MCF 10A (cell line): ENCODE data around the gene DNAJA2. TPM values are rescaled to one million over a fixed set of nuclear protein-coding genes. Genes with fewer than 3 reads are reported as not detected.
"Not testable (repeated sequence)": the region's sequence is repeated elsewhere in the genome, so short reads cannot be mapped to it uniquely, and the experiment has no call there.

ENCODE experiments used
- BruUV-seq: library from RNA; stranded (reverse); fragments of 400-500 nt; replicated peaks from 2 replicates; lab custom pipeline; 2021; lab: Mats Ljungman, UMichigan
- CTCF ChIA-PET: fragments of 300-600 bp; sonication (Branson Sonifier 250); formaldehyde crosslinking; extraction: SDS; loops from one replicate; lab custom pipeline; 2021; ENCODE audit warnings: antibody characterized with exemption, inconsistent platforms; lab: Yijun Ruan, JAX
- POLR2A ChIA-PET: fragments of 300-600, 350-650 bp; sonication (Branson Sonifier 250); formaldehyde crosslinking; extraction: SDS; loops from one replicate; lab custom pipeline; 2020; ENCODE audit warnings: antibody characterized with exemption, inconsistent platforms; lab: Yijun Ruan, JAX
- DNase-seq: peaks from one replicate; pipeline ENCODE4 v3.0.0-alpha.2; 2018; ENCODE audit not compliant: unreplicated experiment
- H3K27ac Mint-ChIP-seq: one replicate; pipeline ENCODE4 v1.8.0; 2022; ENCODE audit warnings: mild to moderate bottlenecking, low read depth, mixed read lengths; ENCODE audit not compliant: unreplicated experiment
- H3K27me3 Mint-ChIP-seq: one replicate; pipeline ENCODE4 v1.8.0; 2022; ENCODE audit warnings: mixed read lengths; ENCODE audit not compliant: insufficient read depth, unreplicated experiment
- H3K36me3 Mint-ChIP-seq: one replicate; pipeline ENCODE4 v1.8.0; 2022; ENCODE audit warnings: mild to moderate bottlenecking, moderate library complexity, mixed read lengths; ENCODE audit not compliant: insufficient read depth, unreplicated experiment
- H3K4me1 Mint-ChIP-seq: one replicate; pipeline ENCODE4 v1.8.0; 2022; ENCODE audit warnings: mixed read lengths; ENCODE audit not compliant: insufficient read depth, unreplicated experiment
- H3K4me3 Mint-ChIP-seq: one replicate; pipeline ENCODE4 v1.8.0; 2022; ENCODE audit warnings: mild to moderate bottlenecking, moderate library complexity, mixed read lengths; ENCODE audit not compliant: unreplicated experiment
- H3K9me3 Mint-ChIP-seq: one replicate; pipeline ENCODE4 v1.8.0; 2022; ENCODE audit warnings: mixed read lengths; ENCODE audit not compliant: unreplicated experiment
- CTCF ChIP-seq: fragments of 200-600 bp; IDR thresholded peaks from one replicate; pipeline ENCODE4 v1.8.0; 2022; ENCODE audit warnings: antibody characterized with exemption, mild to moderate bottlenecking; ENCODE audit not compliant: unreplicated experiment
- intact Hi-C: fragments of 100-400 bp; cut with micrococcal nuclease; formaldehyde crosslinking; loops from 2 replicates; pipeline ENCODE4 v1.14.1; 2022
- total RNA-seq: library from RNA; stranded (reverse); gene quantifications from 2 replicates; pipeline ENCODE4 v1.2.3, GENCODE V29; 2022

Gene DNAJA2
- total RNA-seq, 1 experiment from 2014 or later: 64.8 TPM

DNA sequence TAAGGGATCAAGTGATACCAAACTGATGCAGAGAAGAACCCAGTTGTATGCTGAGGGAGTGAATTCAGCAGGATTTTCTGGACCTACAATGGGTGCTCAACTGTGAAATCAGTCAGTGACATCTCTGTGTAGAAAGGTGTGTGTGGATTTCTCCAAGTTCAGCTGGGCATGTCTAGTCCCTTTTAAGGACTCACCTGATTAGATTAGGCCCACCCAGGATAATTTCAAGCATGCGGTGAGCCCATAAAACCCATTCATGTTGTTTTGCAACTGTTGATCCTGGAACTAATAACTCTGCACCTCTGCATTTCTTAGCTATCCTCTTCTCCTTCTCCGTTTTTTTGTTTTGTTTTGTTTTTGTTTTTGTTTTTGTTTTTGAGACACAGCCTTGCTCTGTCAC is 35.1 kb upstream of the DNAJA2 start:
- H3K4me1 Mint-ChIP-seq: no peaks in the 10 kb centered on the region
- no peaks in the 10 kb centered on the region for H3K36me3 Mint-ChIP-seq
- no peak for TF ChIP-seq CTCF
- H3K9me3 Mint-ChIP-seq: no peaks in the 10 kb centered on the region
- intact Hi-C loops: no loop called here
- ChIA-PET POLR2A (no interaction called here), CTCF (interaction anchor here (0.7 kb wide), 2 partner anchors 317 to 1148 kb away, joined by 3 to 4 read pairs; no protein-coding TSS in a partner anchor)
- no TSS peak for BruUV-seq
- DNase-seq: no peak
- no peak overlapping the region for H3K4me3 Mint-ChIP-seq
- H3K27me3 Mint-ChIP-seq: no peaks in the 10 kb centered on the region
- no peak overlapping the region for H3K27ac Mint-ChIP-seq

GRCh38 chr16:47008174-47008573 is 34.7 kb upstream of the DNAJA2 start:
- no TSS peak for BruUV-seq
- Mint-ChIP-seq H3K4me3 (no peak overlapping the region), H3K9me3 (no peaks in the 10 kb centered on the region), H3K36me3 (no peaks in the 10 kb centered on the region), H3K27me3 (no peaks in the 10 kb centered on the region), H3K27ac (no peak overlapping the region), H3K4me1 (no peaks in the 10 kb centered on the region)
- CTCF ChIA-PET: interaction anchor here (0.6 to 0.7 kb wide), 2 partner anchors 17 to 1149 kb away, joined by 3 read pairs; no protein-coding TSS in a partner anchor
- POLR2A ChIA-PET: no interaction called here
- intact Hi-C loops: no loop called here
- TF ChIP-seq CTCF: no peak
- no peak for DNase-seq

- no TSS peak for BruUV-seq
- Mint-ChIP-seq H3K4me3 (no peak overlapping the region), H3K27ac (no peak overlapping the region), H3K4me1 (no peaks in the 10 kb centered on the region), H3K9me3 (no peaks in the 10 kb centered on the region), H3K36me3 (no peaks in the 10 kb centered on the region), H3K27me3 (no peaks in the 10 kb centered on the region)
- no peak for TF ChIP-seq CTCF
- POLR2A ChIA-PET: no interaction called here
- intact Hi-C loops: no loop called here
- CTCF ChIA-PET: interaction anchor here (0.7 kb wide), 1 partner anchor 14 kb away, joined by 4 read pairs; no protein-coding TSS in a partner anchor
- DNase-seq: no peak
These were observed 31.2 kb upstream of the DNAJA2 start for GRCh38 chr16:47004652-47005051.

- H3K4me3 Mint-ChIP-seq, H3K4me1 Mint-ChIP-seq, CTCF ChIA-PET, H3K27ac Mint-ChIP-seq, POLR2A ChIA-PET, BruUV-seq, DNase-seq, H3K9me3 Mint-ChIP-seq, H3K36me3 Mint-ChIP-seq, intact Hi-C loops, H3K27me3 Mint-ChIP-seq: not testable (repeated sequence)
These were observed 26.6 kb upstream of the DNAJA2 start for GRCh38 chr16:47000066-47000465.

DNA sequence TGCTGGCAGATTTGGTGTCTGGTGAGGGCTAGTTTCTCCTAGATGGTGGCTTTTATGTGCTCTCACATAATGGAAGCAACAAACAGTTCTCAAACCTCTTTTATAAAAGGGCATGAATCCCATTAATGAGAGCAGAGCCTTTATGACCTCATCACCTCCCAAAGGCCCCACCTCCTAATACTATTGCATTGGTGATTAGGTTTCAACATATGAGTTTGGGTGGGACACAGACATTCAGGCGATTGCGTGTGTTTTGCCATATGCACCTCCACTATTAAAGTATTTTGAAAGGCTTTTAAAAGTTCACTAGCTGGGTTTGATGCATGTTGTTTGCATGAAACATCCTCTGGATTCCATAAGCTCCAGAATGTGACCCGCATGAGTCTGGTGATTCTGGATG is 24.4 kb upstream of the DNAJA2 start:
- Mint-ChIP-seq H3K4me1 (no peaks in the 10 kb centered on the region), H3K4me3 (no peak overlapping the region), H3K27ac (no peak overlapping the region), H3K27me3 (no peaks in the 10 kb centered on the region), H3K9me3 (no peaks in the 10 kb centered on the region), H3K36me3 (no peaks in the 10 kb centered on the region)
- POLR2A ChIA-PET: no interaction called here
- intact Hi-C loops: no loop called here
- CTCF ChIA-PET: interaction anchor here (1.2 kb wide), 1 partner anchor 41 kb away, joined by 3 read pairs; no protein-coding TSS in a partner anchor
- TF ChIP-seq CTCF: no peak
- no TSS peak for BruUV-seq
- no peak for DNase-seq
